SK-N-SH treated with all-trans-retinoic acid at 6 μM for 48 hours (cell line): ENCODE data around the gene RALBP1.

ENCODE experiments used
- ATAC-seq: fragments of 200-7000 bp; cut with Tn5 transposase; 3 replicates; pipeline ENCODE4 v1.9.1; 2020; ENCODE audit warnings: mild to moderate bottlenecking, moderate library complexity
- CSRNP3 ChIP-seq: fragments of 250-450 bp; sonication (Bioruptor Pico); IDR thresholded peaks from 2 replicates; pipeline ENCODE4 v1.5.1; 2021; ENCODE audit warnings: mild to moderate bottlenecking, moderate library complexity
- ESRRG ChIP-seq: fragments of 250-450 bp; sonication (Bioruptor Pico); IDR thresholded peaks from 2 replicates; pipeline ENCODE4 v1.6.1; 2021; ENCODE audit warnings: mild to moderate bottlenecking
- GLIS3 ChIP-seq: fragments of 250-450 bp; sonication (Bioruptor Pico); IDR thresholded peaks from 2 replicates; pipeline ENCODE4 v1.5.0; 2020; ENCODE audit warnings: mild to moderate bottlenecking, moderate library complexity
- ISL1 ChIP-seq: fragments of 250-450 bp; sonication (Bioruptor Pico); IDR thresholded peaks from 2 replicates; pipeline ENCODE4 v2.1.2; 2022; ENCODE audit warnings: mild to moderate bottlenecking, moderate library complexity
- OSR1 ChIP-seq: fragments of 250-450 bp; sonication (Bioruptor Pico); IDR thresholded peaks from 2 replicates; pipeline ENCODE4 v1.8.0; 2022; ENCODE audit warnings: moderate library complexity, mild to moderate bottlenecking, inconsistent platforms
- PATZ1 ChIP-seq: fragments of 250-450 bp; sonication (Bioruptor Pico); IDR thresholded peaks from 2 replicates; pipeline ENCODE4 v1.8.0; 2020; ENCODE audit warnings: mild to moderate bottlenecking, moderate library complexity, borderline replicate concordance
- POU6F1 ChIP-seq: fragments of 250-450 bp; sonication (Bioruptor Pico); IDR thresholded peaks from 2 replicates; pipeline ENCODE4 v1.8.0; 2021; ENCODE audit warnings: low read depth, mild to moderate bottlenecking, moderate library complexity, borderline replicate concordance
- PPARA ChIP-seq: fragments of 250-450 bp; sonication (Bioruptor Pico); IDR thresholded peaks from 2 replicates; pipeline ENCODE4 v1.5.0; 2020; ENCODE audit warnings: mild to moderate bottlenecking, borderline replicate concordance
- RARB ChIP-seq: fragments of 250-450 bp; sonication (Bioruptor Pico); IDR thresholded peaks from 2 replicates; pipeline ENCODE4 v1.8.0; 2021; ENCODE audit warnings: mild to moderate bottlenecking, moderate library complexity
- SNAI2 ChIP-seq: fragments of 250-450 bp; sonication (Bioruptor Pico); IDR thresholded peaks from 2 replicates; pipeline ENCODE4 v1.5.0; 2020; ENCODE audit warnings: mild to moderate bottlenecking, moderate library complexity
- TCF4 ChIP-seq: fragments of 250-450 bp; sonication (Bioruptor Pico); IDR thresholded peaks from 2 replicates; pipeline ENCODE4 v1.8.0; 2021; ENCODE audit warnings: mild to moderate bottlenecking, moderate library complexity, borderline replicate concordance
- TOX ChIP-seq: fragments of 250-450 bp; sonication (Bioruptor Pico); IDR thresholded peaks from 2 replicates; pipeline ENCODE4 v1.8.0; 2021; ENCODE audit warnings: mild to moderate bottlenecking, moderate library complexity, borderline replicate concordance
- ZC3H10 ChIP-seq: fragments of 250-450 bp; sonication (Bioruptor Pico); IDR thresholded peaks from 2 replicates; pipeline ENCODE4 v1.5.1; 2021; ENCODE audit warnings: mild to moderate bottlenecking, moderate library complexity
- ZFP3 ChIP-seq: fragments of 250-450 bp; sonication (Bioruptor Pico); IDR thresholded peaks from 2 replicates; pipeline ENCODE4 v1.5.0; 2020; ENCODE audit warnings: mild to moderate bottlenecking, moderate library complexity
- ZFP30 ChIP-seq: fragments of 450-650 bp; formaldehyde crosslinking; IDR thresholded peaks from 2 replicates; pipeline ENCODE4 v1.5.0; 2022; ENCODE audit warnings: mild to moderate bottlenecking, moderate library complexity
- ZNF70 ChIP-seq: fragments of 450-650 bp; formaldehyde crosslinking; IDR thresholded peaks from 2 replicates; pipeline ENCODE4 v1.5.0; 2020; ENCODE audit warnings: mild to moderate bottlenecking, moderate library complexity
- ZNF8 ChIP-seq: fragments of 450-650 bp; formaldehyde crosslinking; IDR thresholded peaks from 2 replicates; pipeline ENCODE4 v1.5.0; 2020; ENCODE audit warnings: mild to moderate bottlenecking, moderate library complexity
- TF ChIP-seq, protein P1 (sequence below): fragments of 250-450 bp; sonication (Bioruptor Pico); IDR thresholded peaks from 2 replicates; pipeline ENCODE4 v1.5.0; 2020; ENCODE audit warnings: mild to moderate bottlenecking, moderate library complexity
- TF ChIP-seq, protein P2 (sequence below): fragments of 250-450 bp; sonication (Bioruptor Pico); IDR thresholded peaks from 2 replicates; pipeline ENCODE4 v1.5.1; 2020; ENCODE audit warnings: low read depth, mild to moderate bottlenecking, moderate library complexity

Gene RALBP1

DNA sequence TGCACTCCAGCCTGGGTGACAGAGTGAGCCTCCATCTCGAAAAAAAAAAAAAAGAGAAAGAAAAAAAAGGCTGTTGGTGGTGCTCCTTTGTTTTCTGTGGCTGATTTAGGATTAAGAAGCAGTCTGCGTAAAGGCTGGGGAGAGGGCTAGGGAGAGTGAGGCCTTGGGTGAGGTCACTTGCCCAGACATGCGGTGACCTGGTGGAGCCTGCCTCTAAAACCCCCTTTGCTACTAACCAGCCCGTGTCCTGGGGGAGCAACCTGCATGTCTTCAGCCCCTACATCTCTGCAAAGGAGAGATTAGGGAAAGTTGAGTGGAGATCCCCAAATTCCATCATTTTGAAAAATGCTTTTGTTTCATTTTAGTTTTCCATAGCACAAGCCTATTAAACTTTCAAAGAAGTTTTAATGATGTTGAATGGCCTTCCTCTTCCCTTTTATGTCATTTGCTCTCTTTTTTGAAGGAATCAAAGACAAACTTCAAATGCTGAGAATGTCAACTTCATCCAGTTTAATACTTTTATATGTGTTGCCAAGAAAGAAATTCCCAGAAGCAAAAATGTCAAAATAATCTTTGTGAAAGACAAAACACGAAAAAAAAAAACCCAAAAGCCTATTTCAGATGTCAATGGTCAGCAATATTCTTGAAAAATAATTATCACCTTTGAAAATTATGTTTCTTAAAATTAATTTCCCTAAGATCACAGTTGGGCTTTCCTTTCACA lies 38.9 kb upstream of the RALBP1 start:
- TF ChIP-seq TOX (CRISPR knock-in tag) (no peak), ISL1 (CRISPR knock-in tag) (no peak), ZFP30 (no peak), GLIS3 (CRISPR knock-in tag) (no peak), PPARA (no peak), ESRRG (CRISPR knock-in tag) (no peak), ZNF70 (CRISPR knock-in tag) (no peak), CSRNP3 (no peak), ZNF8 (CRISPR knock-in tag) (no peak), ZC3H10 (no peak), PATZ1 (CRISPR knock-in tag) (no peak), POU6F1 (no peak)
- TF ChIP-seq, protein P1, sequence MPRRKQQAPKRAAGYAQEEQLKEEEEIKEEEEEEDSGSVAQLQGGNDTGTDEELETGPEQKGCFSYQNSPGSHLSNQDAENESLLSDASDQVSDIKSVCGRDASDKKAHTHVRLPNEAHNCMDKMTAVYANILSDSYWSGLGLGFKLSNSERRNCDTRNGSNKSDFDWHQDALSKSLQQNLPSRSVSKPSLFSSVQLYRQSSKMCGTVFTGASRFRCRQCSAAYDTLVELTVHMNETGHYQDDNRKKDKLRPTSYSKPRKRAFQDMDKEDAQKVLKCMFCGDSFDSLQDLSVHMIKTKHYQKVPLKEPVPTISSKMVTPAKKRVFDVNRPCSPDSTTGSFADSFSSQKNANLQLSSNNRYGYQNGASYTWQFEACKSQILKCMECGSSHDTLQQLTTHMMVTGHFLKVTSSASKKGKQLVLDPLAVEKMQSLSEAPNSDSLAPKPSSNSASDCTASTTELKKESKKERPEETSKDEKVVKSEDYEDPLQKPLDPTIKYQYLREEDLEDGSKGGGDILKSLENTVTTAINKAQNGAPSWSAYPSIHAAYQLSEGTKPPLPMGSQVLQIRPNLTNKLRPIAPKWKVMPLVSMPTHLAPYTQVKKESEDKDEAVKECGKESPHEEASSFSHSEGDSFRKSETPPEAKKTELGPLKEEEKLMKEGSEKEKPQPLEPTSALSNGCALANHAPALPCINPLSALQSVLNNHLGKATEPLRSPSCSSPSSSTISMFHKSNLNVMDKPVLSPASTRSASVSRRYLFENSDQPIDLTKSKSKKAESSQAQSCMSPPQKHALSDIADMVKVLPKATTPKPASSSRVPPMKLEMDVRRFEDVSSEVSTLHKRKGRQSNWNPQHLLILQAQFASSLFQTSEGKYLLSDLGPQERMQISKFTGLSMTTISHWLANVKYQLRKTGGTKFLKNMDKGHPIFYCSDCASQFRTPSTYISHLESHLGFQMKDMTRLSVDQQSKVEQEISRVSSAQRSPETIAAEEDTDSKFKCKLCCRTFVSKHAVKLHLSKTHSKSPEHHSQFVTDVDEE (CRISPR knock-in tag), result no peak
- TF ChIP-seq, protein P2, sequence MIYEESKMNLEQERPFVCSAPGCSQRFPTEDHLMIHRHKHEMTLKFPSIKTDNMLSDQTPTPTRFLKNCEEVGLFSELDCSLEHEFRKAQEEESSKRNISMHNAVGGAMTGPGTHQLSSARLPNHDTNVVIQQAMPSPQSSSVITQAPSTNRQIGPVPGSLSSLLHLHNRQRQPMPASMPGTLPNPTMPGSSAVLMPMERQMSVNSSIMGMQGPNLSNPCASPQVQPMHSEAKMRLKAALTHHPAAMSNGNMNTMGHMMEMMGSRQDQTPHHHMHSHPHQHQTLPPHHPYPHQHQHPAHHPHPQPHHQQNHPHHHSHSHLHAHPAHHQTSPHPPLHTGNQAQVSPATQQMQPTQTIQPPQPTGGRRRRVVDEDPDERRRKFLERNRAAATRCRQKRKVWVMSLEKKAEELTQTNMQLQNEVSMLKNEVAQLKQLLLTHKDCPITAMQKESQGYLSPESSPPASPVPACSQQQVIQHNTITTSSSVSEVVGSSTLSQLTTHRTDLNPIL (CRISPR knock-in tag), result no peak
- TF ChIP-seq, all 23 proteins: peak for 0
- no peak for ATAC-seq

DNA sequence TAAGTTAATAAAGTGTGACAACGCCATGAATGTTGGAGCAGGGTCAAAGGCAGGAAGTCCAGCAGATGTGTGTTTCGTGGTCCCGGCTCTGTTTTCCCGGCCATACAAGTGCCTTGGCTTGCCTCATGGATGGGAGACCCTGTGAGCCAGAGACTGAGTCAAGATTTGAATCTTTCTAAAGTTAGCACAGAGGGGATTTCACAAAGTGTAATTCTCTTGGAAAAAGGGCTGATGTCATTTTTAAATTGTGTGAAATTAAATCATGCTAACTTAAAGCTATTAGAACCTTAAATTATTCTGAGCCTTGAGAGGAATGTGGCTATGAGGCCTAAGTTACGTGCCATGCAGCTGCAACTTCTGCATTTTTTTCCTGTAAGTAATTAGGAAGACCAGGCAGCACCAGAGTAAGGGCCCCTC lies 38.3 kb upstream of the RALBP1 start:
- peak; percentile 61 for ATAC-seq
- peak; percentile 53 for TF ChIP-seq ISL1 (CRISPR knock-in tag)
- no peak for TF ChIP-seq ZFP30

- TF ChIP-seq TCF4 (CRISPR knock-in tag) (no peak), GLIS3 (CRISPR knock-in tag) (no peak), OSR1 (CRISPR knock-in tag) (no peak)
- ATAC-seq, result no peak
Observed at GRCh38 chr18:9437672-9438071, 37.6 kb upstream of the RALBP1 start.

DNA sequence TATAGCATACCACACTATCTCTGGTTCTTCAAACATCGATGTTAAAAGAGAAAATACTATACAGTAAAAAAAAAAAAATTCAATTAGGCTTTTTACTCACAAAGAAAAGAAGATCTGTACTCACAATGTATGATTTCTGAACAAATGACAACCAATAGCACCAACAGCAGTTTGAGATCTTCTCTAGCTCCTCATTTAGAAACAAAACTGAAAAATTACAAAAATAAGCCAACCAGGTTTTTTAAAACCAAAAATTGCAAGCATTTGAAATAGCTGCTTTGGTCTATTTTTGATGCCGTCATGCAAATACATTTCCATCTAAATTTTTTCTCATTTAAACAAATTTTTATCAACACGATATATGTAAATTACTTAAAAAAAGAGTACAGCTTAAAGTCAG lies 34.3 kb upstream of the RALBP1 start:
- ATAC-seq, result no peak
- TF ChIP-seq ZFP30 (no peak), TCF4 (CRISPR knock-in tag) (no peak), RARB (CRISPR knock-in tag) (no peak), SNAI2 (no peak), ZFP3 (CRISPR knock-in tag) (no peak), ISL1 (CRISPR knock-in tag) (no peak)
